K562 (cell line): ENCODE data around the gene HNRNPLL. TPM values are rescaled to one million over a fixed set of nuclear protein-coding genes. Genes with fewer than 3 reads are reported as not detected.

Experiments used
- ATF3 ChIP-seq, 2 experiments: fragments of 450-650 bp in 1 of 2; sonication (generic) in 1 of 2; formaldehyde crosslinking in 1 of 2; IDR thresholded peaks in 1 of 2; conservative IDR thresholded peaks in 1 of 2; 2 replicates each; pipeline versions ENCODE4 v1.6.1 to v1.8.1; 2016 to 2023; ENCODE audit warnings: mild to moderate bottlenecking in 2 of 2, moderate library complexity in 2 of 2, inconsistent platforms in 1 of 2, missing genetic modification reagents in 1 of 2
- CUX1 ChIP-seq: fragments of 200-800 bp; sonication (Bioruptor generic); IDR thresholded peaks from 2 replicates; pipeline ENCODE4 v1.6.1; 2016; ENCODE audit warnings: missing genetic modification characterization, missing compliant biosample characterization
- E2F6 ChIP-seq, 2 experiments: IDR thresholded peaks; 2 replicates each; pipeline ENCODE4 v1.6.1; 2011; ENCODE audit warnings: borderline replicate concordance in 1 of 2, control low read depth in 1 of 2, low read depth in 1 of 2, low read length in 1 of 2, mild to moderate bottlenecking in 1 of 2, mixed read lengths in 1 of 2, moderate library complexity in 1 of 2; ENCODE audit not compliant: insufficient read depth in 1 of 2, insufficient read length in 1 of 2, poor library complexity in 1 of 2, severe bottlenecking in 1 of 2; ENCODE audit errors: extremely low read depth in 1 of 2
- ETV5 ChIP-seq: sonication (generic); formaldehyde crosslinking; IDR thresholded peaks from 2 replicates; pipeline ENCODE4 v1.4.0; 2020; ENCODE audit warnings: low read depth, mild to moderate bottlenecking, missing genetic modification reagents
- HBP1 ChIP-seq: fragments of 450-650 bp; formaldehyde crosslinking; IDR thresholded peaks from 2 replicates; pipeline ENCODE4 v1.4.0; 2022; ENCODE audit warnings: missing genetic modification characterization
- HNRNPLL ChIP-seq: fragments of 200-400 bp; formaldehyde crosslinking; IDR thresholded peaks from 2 replicates; pipeline ENCODE4 v1.6.1; 2017; ENCODE audit warnings: low read length, low read depth, mild to moderate bottlenecking; ENCODE audit not compliant: poor library complexity, severe bottlenecking
- JUNB ChIP-seq: fragments of 450-650 bp; formaldehyde crosslinking; conservative IDR thresholded peaks from 2 replicates; pipeline ENCODE4 v1.4.0; 2020; ENCODE audit warnings: mild to moderate bottlenecking
- LEF1 ChIP-seq: fragments of 450-650 bp; IDR thresholded peaks from 2 replicates; pipeline ENCODE4 v1.6.1; 2016; ENCODE audit warnings: mild to moderate bottlenecking
- RNF2 ChIP-seq: sonication (generic); IDR thresholded peaks from 2 replicates; pipeline ENCODE4 v1.6.1; 2016
- TEAD1 ChIP-seq, 2 experiments: fragments of 450-650 bp in 1 of 2; sonication (generic) in 1 of 2; formaldehyde crosslinking; IDR thresholded peaks; 2 replicates each; pipeline versions ENCODE4 v1.4.0 to v1.8.0; 2020 to 2022; ENCODE audit warnings: mild to moderate bottlenecking in 2 of 2, missing genetic modification reagents in 1 of 2
- ZBTB49 ChIP-seq: sonication (generic); formaldehyde crosslinking; IDR thresholded peaks from 2 replicates; pipeline ENCODE4 v1.8.0; 2022; ENCODE audit warnings: missing genetic modification reagents, mild to moderate bottlenecking, borderline replicate concordance
- ZC3H4 ChIP-seq: sonication (generic); formaldehyde crosslinking; IDR thresholded peaks from 2 replicates; pipeline ENCODE4 v1.9.0; 2021; ENCODE audit warnings: missing genetic modification reagents, borderline replicate concordance
- ZNF263 ChIP-seq: sonication (generic); formaldehyde crosslinking; IDR thresholded peaks from 2 replicates; pipeline ENCODE4 v1.8.0; 2022; ENCODE audit warnings: mild to moderate bottlenecking, missing genetic modification reagents, borderline replicate concordance
- polyA plus RNA-seq, 8 experiments: library from polyadenylated mRNA; depleted of rRNA in 4 of 8; stranded (reverse) in 5 of 8; unstranded in 3 of 8; fragments of >200 nt; fragmentation: Nextera tagmentation in 2 of 8; fragmentation: Illumina TruSeq in 1 of 8; extraction: Ambion mirVana in 2 of 8; extraction: Trizol in 1 of 8; gene quantifications; 2 replicates each; pipeline versions ENCODE4 v1.2.1 to v1.2.3, GENCODE V29; 2011 to 2014; ENCODE audit warnings: inconsistent platforms in 1 of 8, missing spikeins in 1 of 8
- total RNA-seq, 7 experiments: library from RNA; depleted of rRNA in 6 of 7; stranded (reverse); fragments of >200 nt in 6 of 7; fragmentation: Illumina TruSeq in 2 of 7; extraction: Trizol in 2 of 7; gene quantifications; 2 replicates each; pipeline versions ENCODE4 v1.2.1 to v1.2.3, GENCODE V29; 2011 to 2021; ENCODE audit warnings: low replicate concordance in 1 of 7

HNRNPLL gene
- total and polyA plus RNA-seq, 9 of the 15 experiments (the other 6 are each of a cell fraction or from before 2014, with no cell fraction given) = 19.8 to 135 (median 57.8) TPM

- TF ChIP-seq ATF3 (IDR thresholded peaks at IDR 0.05) = no peak
- 0 out of 2 replicates have a peak, but pooled peaks have one; percentile 21 for TF ChIP-seq ATF3 (CRISPR knock-in tag; conservative IDR thresholded peaks at IDR 0.05)
- no peak for TF ChIP-seq ZC3H4 (CRISPR knock-in tag)
- no peak for TF ChIP-seq CUX1 (CRISPR knock-in tag)
- peak in 1 of 2 experiments; percentile 71 for TF ChIP-seq E2F6 (IDR thresholded peaks at IDR 0.05; ENCODE audit: borderline replicate concordance in 1 of 2, extremely low read depth in 1 of 2, insufficient read depth in 1 of 2, insufficient read length in 1 of 2, low read depth in 1 of 2, low read length in 1 of 2, poor library complexity in 1 of 2, severe bottlenecking in 1 of 2)
- TF ChIP-seq ZBTB49 (CRISPR knock-in tag) = no peak
- peak; percentile 99 for TF ChIP-seq ZNF263 (CRISPR knock-in tag)
- TF ChIP-seq JUNB (CRISPR knock-in tag) = no peak
- TF ChIP-seq RNF2 = peak; percentile 79
- peak; percentile 90 for TF ChIP-seq HNRNPLL
- 0 out of 2 replicates have a peak, but pooled peaks have one; percentile 14 for TF ChIP-seq HBP1 (CRISPR knock-in tag)
- TF ChIP-seq ETV5 (CRISPR knock-in tag) = peak; percentile 95
- no peak; a peak in 1 of 4 replicates for TF ChIP-seq TEAD1 (CRISPR knock-in tag; IDR thresholded peaks at IDR 0.05)
- TF ChIP-seq LEF1 = no peak
Measured at GRCh38 chr2:38602732-38603401, at the start of gene HNRNPLL (continued).
